H1 (cell line): ENCODE data around the gene VTI1B. TPM values are rescaled to one million over a fixed set of nuclear protein-coding genes. Genes with fewer than 3 reads are reported as not detected.

Source experiments
- GTF2F1 ChIP-seq: IDR thresholded peaks from 2 replicates; pipeline ENCODE4 v1.6.1; 2012; ENCODE audit warnings: low read depth, low read length, improper control_type of control experiment, borderline replicate concordance
- KDM4A ChIP-seq: IDR thresholded peaks from one replicate; pipeline ENCODE4 v1.7.1; 2012; ENCODE audit warnings: low read depth, mild to moderate bottlenecking, moderate library complexity, low read length, inconsistent platforms; ENCODE audit not compliant: severe bottlenecking
- polyA plus RNA-seq, 7 experiments: library from polyadenylated mRNA; depleted of rRNA in 3 of 7; stranded (reverse) in 5 of 7; unstranded in 2 of 7; fragments of >200 nt in 5 of 7; fragments of 200-250 nt in 2 of 7; gene quantifications; 1 replicate in 5 of 7; 2 replicates in 1 of 7; 4 replicates in 1 of 7; pipeline versions ENCODE4 v1.2.1 to v1.2.3, GENCODE V29; 2011 to 2013; ENCODE audit warnings: missing spikeins in 2 of 7, mixed read lengths in 2 of 7
- total RNA-seq: library from RNA; stranded (reverse); fragmentation: NEBNext Ultra II Directional; extraction: Animal tissue kit (Norgen Biotek cat#: 25700); gene quantifications from 2 replicates; pipeline ENCODE4 v1.2.1, GENCODE V29; 2021

The VTI1B gene
- total and polyA plus RNA-seq, 2 of the 8 experiments (the other 6 are each of a cell fraction or from before 2014, with no cell fraction given): 28.1 to 98.7 TPM

- TF ChIP-seq KDM4A (no peak), GTF2F1 (no peak)
Measured at GRCh38 chr14:67638642-67639041, 35.8 kb downstream of the VTI1B start (continued).
